Endothelial cell (in vitro differentiated cells): ENCODE data around the gene KAT14. TPM values are rescaled to one million over a fixed set of nuclear protein-coding genes. Genes with fewer than 3 reads are reported as not detected.
"Not testable (repeated sequence)": the region's sequence is repeated elsewhere in the genome, so short reads cannot be mapped to it uniquely, and the experiment has no call there.

Experiments used
- DNase-seq: peaks from one replicate; pipeline ENCODE4 v3.0.0; 2021; ENCODE audit warnings: low spot score
- H3K27ac Mint-ChIP-seq: one replicate; pipeline ENCODE4 v1.8.0; 2021; ENCODE audit warnings: mixed read lengths, inconsistent platforms; ENCODE audit not compliant: unreplicated experiment
- H3K27me3 Mint-ChIP-seq: one replicate; pipeline ENCODE4 v1.8.0; 2021; ENCODE audit warnings: mild to moderate bottlenecking, moderate library complexity, mixed read lengths, inconsistent platforms; ENCODE audit not compliant: unreplicated experiment
- H3K36me3 Mint-ChIP-seq: one replicate; pipeline ENCODE4 v1.8.0; 2021; ENCODE audit warnings: mild to moderate bottlenecking, low read depth, mixed read lengths, inconsistent platforms; ENCODE audit not compliant: unreplicated experiment
- H3K4me1 Mint-ChIP-seq: one replicate; pipeline ENCODE4 v1.8.0; 2021; ENCODE audit warnings: mild to moderate bottlenecking, mixed read lengths, inconsistent platforms; ENCODE audit not compliant: unreplicated experiment
- H3K4me3 Mint-ChIP-seq: one replicate; pipeline ENCODE4 v1.8.0; 2021; ENCODE audit warnings: mild to moderate bottlenecking, mixed read lengths, inconsistent platforms; ENCODE audit not compliant: unreplicated experiment
- H3K9me3 Mint-ChIP-seq: one replicate; pipeline ENCODE4 v1.8.0; 2021; ENCODE audit warnings: mixed read lengths, inconsistent platforms; ENCODE audit not compliant: unreplicated experiment
- long read RNA-seq: library from polyadenylated mRNA; unstranded; transcript quantifications from one replicate; pipeline ENCODE4 v2.0.0, GENCODE V29; 2020; ENCODE audit not compliant: unreplicated experiment
- total RNA-seq: library from RNA; stranded (reverse); fragmentation: NEBNext Ultra II Directional; extraction: Animal tissue kit (Norgen Biotek cat#: 25700); gene quantifications from one replicate; pipeline ENCODE4 v1.2.1, GENCODE V29; 2021; ENCODE audit not compliant: unreplicated experiment
- TF ChIP-seq, protein P1 (sequence below): fragments of 200-600 bp; sonication (generic); IDR thresholded peaks from one replicate; pipeline ENCODE4 v1.5.0; 2021; ENCODE audit warnings: antibody characterized with exemption; ENCODE audit not compliant: unreplicated experiment

Gene KAT14, protein sequence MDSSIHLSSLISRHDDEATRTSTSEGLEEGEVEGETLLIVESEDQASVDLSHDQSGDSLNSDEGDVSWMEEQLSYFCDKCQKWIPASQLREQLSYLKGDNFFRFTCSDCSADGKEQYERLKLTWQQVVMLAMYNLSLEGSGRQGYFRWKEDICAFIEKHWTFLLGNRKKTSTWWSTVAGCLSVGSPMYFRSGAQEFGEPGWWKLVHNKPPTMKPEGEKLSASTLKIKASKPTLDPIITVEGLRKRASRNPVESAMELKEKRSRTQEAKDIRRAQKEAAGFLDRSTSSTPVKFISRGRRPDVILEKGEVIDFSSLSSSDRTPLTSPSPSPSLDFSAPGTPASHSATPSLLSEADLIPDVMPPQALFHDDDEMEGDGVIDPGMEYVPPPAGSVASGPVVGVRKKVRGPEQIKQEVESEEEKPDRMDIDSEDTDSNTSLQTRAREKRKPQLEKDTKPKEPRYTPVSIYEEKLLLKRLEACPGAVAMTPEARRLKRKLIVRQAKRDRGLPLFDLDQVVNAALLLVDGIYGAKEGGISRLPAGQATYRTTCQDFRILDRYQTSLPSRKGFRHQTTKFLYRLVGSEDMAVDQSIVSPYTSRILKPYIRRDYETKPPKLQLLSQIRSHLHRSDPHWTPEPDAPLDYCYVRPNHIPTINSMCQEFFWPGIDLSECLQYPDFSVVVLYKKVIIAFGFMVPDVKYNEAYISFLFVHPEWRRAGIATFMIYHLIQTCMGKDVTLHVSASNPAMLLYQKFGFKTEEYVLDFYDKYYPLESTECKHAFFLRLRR
- total RNA-seq: 16.9 TPM
- long read RNA-seq, partial matches to known transcripts: 1 of 6 reads
- long read RNA-seq, other reads (novel, unspliced or antisense): 3 of 6 reads

GRCh38 chr20:18137412-18138265 is at the start of gene KAT14, which contains the start of gene PET117:
Gene KAT14 (plus strand): TSS chr20:18137863. CDS start chr20:18142661, 4,798 bp downstream.
Gene PET117 (plus strand): TSS chr20:18137863. CDS start chr20:18137956, 93 bp downstream.
- no peaks in the 10 kb centered on the region for H3K9me3 Mint-ChIP-seq
- H3K27ac Mint-ChIP-seq: peak within 1 kb of the TSS; percentile 74
- H3K27me3 Mint-ChIP-seq: peaks cover 5% of the 10 kb centered on the region
- peak; percentile 95 for DNase-seq
- TF ChIP-seq, protein P1, sequence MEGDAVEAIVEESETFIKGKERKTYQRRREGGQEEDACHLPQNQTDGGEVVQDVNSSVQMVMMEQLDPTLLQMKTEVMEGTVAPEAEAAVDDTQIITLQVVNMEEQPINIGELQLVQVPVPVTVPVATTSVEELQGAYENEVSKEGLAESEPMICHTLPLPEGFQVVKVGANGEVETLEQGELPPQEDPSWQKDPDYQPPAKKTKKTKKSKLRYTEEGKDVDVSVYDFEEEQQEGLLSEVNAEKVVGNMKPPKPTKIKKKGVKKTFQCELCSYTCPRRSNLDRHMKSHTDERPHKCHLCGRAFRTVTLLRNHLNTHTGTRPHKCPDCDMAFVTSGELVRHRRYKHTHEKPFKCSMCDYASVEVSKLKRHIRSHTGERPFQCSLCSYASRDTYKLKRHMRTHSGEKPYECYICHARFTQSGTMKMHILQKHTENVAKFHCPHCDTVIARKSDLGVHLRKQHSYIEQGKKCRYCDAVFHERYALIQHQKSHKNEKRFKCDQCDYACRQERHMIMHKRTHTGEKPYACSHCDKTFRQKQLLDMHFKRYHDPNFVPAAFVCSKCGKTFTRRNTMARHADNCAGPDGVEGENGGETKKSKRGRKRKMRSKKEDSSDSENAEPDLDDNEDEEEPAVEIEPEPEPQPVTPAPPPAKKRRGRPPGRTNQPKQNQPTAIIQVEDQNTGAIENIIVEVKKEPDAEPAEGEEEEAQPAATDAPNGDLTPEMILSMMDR: no peak
- H3K4me3 Mint-ChIP-seq: peak within 1 kb of the TSS; percentile 94
- H3K4me1 Mint-ChIP-seq: peaks cover 15% of the 10 kb centered on the region
- peaks cover 8% of the 10 kb centered on the region for H3K36me3 Mint-ChIP-seq

DNA sequence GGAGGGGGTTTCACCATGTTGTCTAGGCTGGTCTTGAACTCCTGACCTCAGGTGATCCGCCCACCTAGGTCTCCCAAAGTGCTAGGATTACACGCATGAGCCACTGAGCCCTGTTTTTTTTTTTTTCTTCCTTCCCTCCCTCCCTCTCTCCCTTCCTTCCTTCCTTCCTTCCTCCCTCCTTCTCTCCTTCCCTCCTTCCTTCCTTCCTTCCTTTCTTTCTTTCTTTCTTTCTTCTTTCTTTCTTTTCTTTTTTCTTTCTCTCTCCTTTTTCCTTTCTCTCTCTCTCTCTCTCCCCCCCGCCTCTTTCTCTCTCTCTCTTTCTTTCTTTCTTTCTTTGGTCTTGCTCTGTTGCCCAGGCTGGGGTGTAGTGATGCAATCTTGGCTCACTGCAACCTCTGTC is 49.4 kb upstream of the KAT14 start:
- H3K27ac Mint-ChIP-seq, H3K36me3 Mint-ChIP-seq, DNase-seq, H3K4me3 Mint-ChIP-seq, H3K9me3 Mint-ChIP-seq, H3K27me3 Mint-ChIP-seq, H3K4me1 Mint-ChIP-seq: not testable (repeated sequence)

DNA sequence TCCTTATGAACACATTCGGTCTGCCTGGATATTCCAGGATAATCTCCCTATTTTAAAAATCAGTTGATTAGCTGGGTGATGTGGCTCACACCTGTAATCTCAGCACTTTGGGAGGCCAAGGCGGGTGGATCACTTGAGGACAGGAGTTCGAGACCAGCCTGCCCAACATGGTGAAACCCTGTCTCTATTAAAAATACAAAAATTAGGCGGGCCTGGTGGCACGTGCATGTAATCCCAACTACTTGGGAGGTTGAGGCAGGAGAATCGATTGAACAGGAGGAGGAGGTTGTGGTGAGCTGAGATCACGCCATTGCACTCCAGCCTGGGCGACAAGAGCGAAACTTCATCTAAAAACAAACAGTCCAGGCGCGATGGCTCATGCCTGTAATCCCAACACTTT is 48.8 kb upstream of the KAT14 start:
- not testable (repeated sequence) for DNase-seq, H3K9me3 Mint-ChIP-seq, H3K27ac Mint-ChIP-seq, H3K4me1 Mint-ChIP-seq, H3K36me3 Mint-ChIP-seq, H3K4me3 Mint-ChIP-seq, H3K27me3 Mint-ChIP-seq

GRCh38 chr20:18090044-18090443 is 47.6 kb upstream of the KAT14 start:
- no peaks in the 10 kb centered on the region for H3K9me3 Mint-ChIP-seq
- no peaks in the 10 kb centered on the region for H3K36me3 Mint-ChIP-seq
- H3K27ac Mint-ChIP-seq: no peak overlapping the region
- no peak for DNase-seq
- H3K4me1 Mint-ChIP-seq: no peaks in the 10 kb centered on the region
- no peak overlapping the region for H3K4me3 Mint-ChIP-seq
- TF ChIP-seq, protein P1: no peak
- no peaks in the 10 kb centered on the region for H3K27me3 Mint-ChIP-seq

GRCh38 chr20:18090477-18090876 is 47.2 kb upstream of the KAT14 start:
- H3K27ac Mint-ChIP-seq: no peak overlapping the region
- no peaks in the 10 kb centered on the region for H3K27me3 Mint-ChIP-seq
- H3K4me3 Mint-ChIP-seq: no peak overlapping the region
- H3K36me3 Mint-ChIP-seq: no peaks in the 10 kb centered on the region
- DNase-seq: no peak
- H3K9me3 Mint-ChIP-seq: no peaks in the 10 kb centered on the region
- TF ChIP-seq, protein P1: no peak
- H3K4me1 Mint-ChIP-seq: no peaks in the 10 kb centered on the region
